HG03439 (cell line): ENCODE measurements around the gene PTPN11.

Experiments
- ATAC-seq: cut with Tn5 transposase; IDR thresholded peaks from one replicate; pipeline ENCODE4 v1.9.1; 2021; ENCODE audit warnings: mild to moderate bottlenecking, moderate library complexity; ENCODE audit not compliant: unreplicated experiment

PTPN11 gene

DNA sequence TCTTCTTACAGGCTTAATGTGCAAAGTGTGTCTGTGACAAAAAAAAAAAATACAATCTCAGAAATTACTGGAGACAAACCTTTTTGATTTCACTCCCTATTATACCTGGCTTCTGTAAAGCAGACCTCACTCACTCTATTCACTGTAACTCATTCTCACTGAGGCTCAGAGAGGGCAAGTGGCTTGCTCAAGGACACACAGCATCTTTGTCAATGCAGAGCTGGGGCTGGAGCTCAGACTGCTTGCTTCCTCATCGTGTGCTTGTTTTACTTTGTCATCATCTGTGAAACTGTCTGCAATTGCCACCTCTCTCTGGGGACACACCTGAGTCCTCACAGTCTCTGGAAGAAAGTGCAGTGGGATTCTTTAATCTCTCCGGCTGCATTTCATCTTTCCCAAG lies 120.0 kb downstream of the PTPN11 start:
- ATAC-seq, result no peak

DNA sequence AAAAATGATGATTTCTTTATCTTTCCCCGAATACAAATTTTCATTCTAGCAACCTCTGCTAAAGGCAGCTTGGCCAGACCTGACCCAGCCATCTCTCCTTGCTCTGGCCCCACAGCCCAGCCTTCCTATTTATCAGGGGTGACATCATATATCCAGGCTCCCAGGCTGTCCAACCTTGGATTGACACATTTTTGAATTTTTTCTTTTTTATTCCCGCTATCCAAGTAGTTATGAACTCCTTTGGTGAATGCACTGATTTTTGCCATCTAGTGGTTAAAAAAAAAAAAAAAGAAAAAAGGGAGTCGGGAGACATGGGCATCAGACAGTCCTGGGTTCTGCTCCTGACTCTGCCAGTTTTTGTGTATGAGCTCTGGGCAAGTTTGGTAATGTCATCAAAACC lies 120.5 kb downstream of the PTPN11 start:
- ATAC-seq, result no peak

DNA sequence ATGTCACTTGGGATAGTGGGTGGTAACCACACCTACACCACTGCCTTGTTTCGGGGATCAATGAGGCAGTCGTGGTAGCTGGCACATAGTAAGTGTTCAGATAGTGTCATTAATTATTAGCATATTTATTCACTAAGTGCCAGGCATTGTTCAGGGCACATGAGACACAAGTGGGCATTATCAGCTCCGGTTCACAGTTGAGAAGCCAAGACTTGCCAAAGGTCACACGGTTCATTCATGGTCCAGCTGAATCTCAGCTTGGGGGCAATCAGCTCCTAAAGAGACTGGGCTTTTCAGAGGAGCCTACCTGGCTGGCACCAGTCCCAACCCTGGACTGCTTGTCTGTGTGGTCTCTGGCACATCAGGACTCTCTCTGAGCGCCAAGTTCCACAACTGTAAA lies 121.3 kb downstream of the PTPN11 start:
- ATAC-seq, result no peak

DNA sequence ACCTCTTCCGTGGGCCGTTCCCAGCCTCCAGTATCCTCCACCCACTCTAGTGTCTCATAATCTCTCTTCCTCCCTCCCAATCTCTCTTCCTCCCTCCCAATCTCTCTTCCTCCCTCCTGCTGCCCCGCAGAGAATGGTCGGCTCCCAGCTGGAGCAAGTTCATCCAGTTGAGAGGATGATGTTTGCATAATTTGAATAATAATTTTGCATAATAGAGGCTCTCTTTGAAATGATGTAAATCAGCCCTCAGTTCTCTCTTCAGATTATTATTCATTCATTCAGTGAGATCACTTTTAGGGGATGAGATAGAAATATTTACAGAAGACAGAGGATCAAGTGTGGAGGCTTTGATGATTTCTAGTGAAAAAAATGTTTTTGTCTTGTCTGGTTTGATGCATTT lies 125.0 kb downstream of the PTPN11 start:
- no peak for ATAC-seq

DNA sequence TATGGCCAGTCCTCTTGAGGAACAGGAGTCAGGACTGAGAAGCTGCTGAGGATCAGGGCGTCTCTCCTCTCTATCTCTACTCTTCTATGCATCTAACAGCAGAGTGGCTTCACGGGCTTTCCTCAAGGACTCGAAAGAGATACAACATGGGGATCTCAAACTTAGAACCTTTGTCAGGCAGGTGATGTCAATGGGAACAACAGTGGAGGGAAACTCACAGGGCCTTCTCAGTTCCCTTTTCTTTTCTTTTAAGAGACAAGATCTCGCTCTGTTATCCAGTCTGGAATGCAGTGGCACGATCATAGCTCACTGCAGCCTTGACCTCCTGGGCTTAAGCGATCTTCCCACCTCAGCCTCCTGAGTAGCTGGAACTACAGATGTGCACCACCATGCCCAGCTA lies 127.6 kb downstream of the PTPN11 start:
- ATAC-seq, result no peak

GRCh38 chr12:112546996-112547395 lies 128.2 kb downstream of the PTPN11 start:
- no peak for ATAC-seq

- ATAC-seq, result no peak
These were observed 130.3 kb downstream of the PTPN11 start for GRCh38 chr12:112549031-112549430.

DNA sequence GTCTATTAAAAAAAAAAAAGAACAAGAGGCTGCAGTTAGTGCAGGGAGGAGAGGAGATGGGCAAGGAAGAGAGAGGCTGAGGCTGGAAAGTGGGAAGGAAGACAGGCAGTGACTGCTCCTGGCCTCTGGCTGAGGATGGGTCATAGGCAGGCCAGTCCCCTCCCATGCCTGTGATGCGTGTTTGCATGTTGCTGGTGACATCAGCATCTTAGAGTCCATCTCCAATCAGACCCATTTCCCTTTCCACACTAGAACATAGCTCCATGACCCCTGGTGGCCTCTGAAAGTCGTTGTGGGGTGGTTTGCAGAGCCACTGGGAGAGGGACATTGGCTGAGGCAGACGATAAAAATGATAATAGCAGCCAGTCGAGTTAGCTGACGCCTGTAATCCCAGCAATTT lies 132.9 kb downstream of the PTPN11 start:
- ATAC-seq, result no peak

DNA sequence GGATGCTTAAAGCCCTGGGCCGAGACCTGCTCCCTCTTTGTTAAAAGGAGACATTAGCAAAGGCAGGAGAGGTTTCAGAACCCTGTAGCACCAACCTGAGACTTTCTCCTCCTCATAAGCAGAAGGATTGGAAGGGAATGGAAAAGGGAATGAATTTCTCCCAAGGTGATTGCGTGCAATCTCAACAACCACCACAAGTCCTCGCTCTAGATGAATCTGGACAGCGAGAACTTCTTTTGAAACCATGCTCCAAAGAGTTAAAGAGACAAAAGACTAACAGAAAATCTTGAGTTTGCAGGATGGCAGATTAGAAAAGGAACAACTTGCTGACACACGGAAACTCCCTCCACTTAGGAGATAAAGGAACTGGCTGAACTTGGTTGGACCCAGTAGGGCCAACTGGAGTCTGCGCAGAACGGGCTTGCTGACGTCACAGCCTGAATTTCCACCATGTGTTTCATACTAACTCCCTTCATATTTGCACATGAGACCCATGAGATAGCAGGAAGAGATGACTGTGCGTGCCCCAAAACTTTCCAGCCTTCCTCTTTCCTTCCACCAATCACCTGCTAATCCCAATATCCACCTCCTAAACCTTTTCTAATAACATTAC lies 137.0 kb downstream of the PTPN11 start:
- no peak for ATAC-seq

DNA sequence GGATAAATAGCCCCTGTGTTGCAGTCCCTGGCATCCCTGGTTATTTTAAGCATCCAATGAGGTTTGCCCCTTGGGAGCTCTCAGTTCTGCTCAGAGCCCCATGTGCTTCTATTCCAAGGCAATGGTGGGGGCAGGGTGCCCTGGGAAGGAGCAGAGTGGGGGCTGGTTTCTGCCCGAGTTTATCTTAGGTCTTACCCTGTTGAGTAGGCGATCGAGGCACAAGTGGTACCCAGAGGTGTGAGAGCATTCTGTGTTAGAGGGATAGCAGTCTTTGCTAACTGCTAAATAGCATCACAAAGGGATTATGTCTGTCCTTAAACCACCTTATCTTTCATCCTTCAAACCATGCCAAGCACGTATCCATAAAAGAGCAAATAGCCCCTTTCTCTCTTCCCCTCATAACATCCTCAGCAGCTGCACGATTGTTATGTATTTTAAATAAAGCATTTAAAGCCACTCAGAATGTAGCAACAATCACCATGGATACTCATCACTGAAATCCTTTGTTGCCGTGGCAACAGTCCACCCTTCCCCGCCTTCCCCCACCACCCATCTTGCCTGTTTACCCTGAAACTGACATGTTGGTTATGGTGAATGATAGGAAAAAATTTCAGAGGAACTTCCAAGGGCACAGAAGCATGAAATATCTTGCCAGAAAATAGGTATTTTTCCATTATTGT lies 139.3 kb downstream of the PTPN11 start:
- no peak for ATAC-seq
